Right cardiac atrium (tissue), 5 donors: Measurements from ENCODE around the gene SYTL1. TPM values are rescaled to one million over a fixed set of nuclear protein-coding genes. Genes with fewer than 3 reads are reported as not detected.

Source experiments
- ATAC-seq, 2 donors: fragments of 200-7000 bp; cut with Tn5 transposase; one replicate each; pipeline versions ENCODE4 v1.8.0 to v1.9.1; 2020; ENCODE audit warnings: moderate library complexity in 2 of 2, mild to moderate bottlenecking in 1 of 2
- DNase-seq, 3 donors: peaks; one replicate each; pipeline ENCODE4 v3.0.0-alpha.2; 2020
- H3K27ac ChIP-seq: one replicate; pipeline ENCODE4 v1.5.1; 2013; ENCODE audit warnings: mild to moderate bottlenecking, low read length, control low read depth, moderate library complexity
- H3K27me3 ChIP-seq: one replicate; pipeline ENCODE4 v1.6.1; 2013; ENCODE audit not compliant: control insufficient read depth, insufficient read depth
- H3K4me1 ChIP-seq: one replicate; pipeline ENCODE4 v1.6.1; 2013; ENCODE audit warnings: low read length; ENCODE audit not compliant: control insufficient read depth, insufficient read depth
- H3K4me3 ChIP-seq: one replicate; pipeline ENCODE4 v1.5.1; 2013; ENCODE audit warnings: low read length, control low read depth
- H3K9me3 ChIP-seq: one replicate; pipeline ENCODE4 v1.6.1; 2013; ENCODE audit warnings: low read length; ENCODE audit not compliant: control insufficient read depth
- WGBS: extraction: QIAGEN DNeasy Blood & Tissue Kit; methylation state at CpG from one replicate; pipeline ENCODE4 v1.1.7; 2013; 5-methylcytosine and 5-hydroxymethylcytosine counted together
- intact Hi-C, 4 donors: fragments of 100-400 bp; cut with DNase I; formaldehyde crosslinking; loops; one replicate each; pipeline versions ENCODE4 v1.11.0 to v1.14.0; 2022 to 2023
- polyA plus RNA-seq: library from polyadenylated mRNA; stranded (reverse); fragments of 200-250 nt; gene quantifications from one replicate; pipeline ENCODE4 v1.2.3, GENCODE V29; 2013
- total RNA-seq, 4 donors: library from RNA; stranded (reverse); fragmentation: NEBNext Ultra II Directional; extraction: Animal tissue kit (Norgen Biotek cat#: 25700); gene quantifications; one replicate each; pipeline ENCODE4 v1.2.1, GENCODE V29; 2021
- donor health status: healthy with polysubstance abuse.
- donor health status: DM: no; HTN: yes; CAD: no.
- donor health status: DM: no; HTN: no; CAD: no.
- donor health status: DM: no; HTN: yes; CAD: no; lungs with severe emphysema.
- donor health status: DM: yes; HTN: yes; CAD: no.

The SYTL1 gene
- total and polyA plus RNA-seq, 5 donors, result 0.39 to 2.9 (median 2.1) TPM

DNA sequence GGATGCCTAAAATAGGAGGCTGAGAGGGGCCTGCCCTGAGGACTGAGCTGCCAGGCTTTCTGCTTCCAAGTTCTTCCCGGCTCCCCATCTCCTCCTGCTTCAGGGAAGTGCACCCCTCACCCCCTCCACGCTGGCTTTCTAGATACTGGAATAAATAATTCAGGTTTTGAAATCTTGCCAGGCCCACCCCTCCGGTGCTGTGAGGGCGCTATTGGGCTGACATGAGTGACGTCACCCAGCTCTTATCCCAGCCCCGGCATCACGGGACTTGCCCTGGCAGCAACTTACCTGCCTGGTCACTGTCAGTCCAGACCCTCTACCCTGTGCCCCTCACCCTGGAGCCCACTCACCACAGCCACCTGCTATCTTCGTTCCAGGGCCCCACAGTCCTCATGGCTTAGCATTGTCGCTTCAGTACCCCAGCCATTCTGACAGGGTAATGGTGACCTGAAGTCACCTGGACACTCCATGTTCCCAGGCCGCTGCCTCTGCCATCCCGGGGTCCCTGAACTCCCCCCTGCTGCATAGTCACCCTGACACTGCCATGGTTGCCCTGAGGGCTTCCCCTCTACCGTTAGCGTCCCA lies 49.8 kb downstream of the SYTL1 start:
- WGBS, result 9% methylated on average over 13 of the region's 13 CpGs
- DNase-seq (peak; percentile 72 to 83 (median 82)), ATAC-seq (peak; percentile 59 to 66)
- Histone ChIP-seq H3K27me3 (no peaks in the 10 kb centered on the region), H3K27ac (peak overlapping the region; percentile 77), H3K4me1 (peaks cover 9% of the 10 kb centered on the region), H3K4me3 (no peak overlapping the region), H3K9me3 (no peaks in the 10 kb centered on the region)
- intact Hi-C loops, result loop anchor here in 2 of 4 donors (5.0 to 10.0 kb wide), 3 partner anchors 34 to 273 kb away; no protein-coding TSS in a partner anchor

DNA sequence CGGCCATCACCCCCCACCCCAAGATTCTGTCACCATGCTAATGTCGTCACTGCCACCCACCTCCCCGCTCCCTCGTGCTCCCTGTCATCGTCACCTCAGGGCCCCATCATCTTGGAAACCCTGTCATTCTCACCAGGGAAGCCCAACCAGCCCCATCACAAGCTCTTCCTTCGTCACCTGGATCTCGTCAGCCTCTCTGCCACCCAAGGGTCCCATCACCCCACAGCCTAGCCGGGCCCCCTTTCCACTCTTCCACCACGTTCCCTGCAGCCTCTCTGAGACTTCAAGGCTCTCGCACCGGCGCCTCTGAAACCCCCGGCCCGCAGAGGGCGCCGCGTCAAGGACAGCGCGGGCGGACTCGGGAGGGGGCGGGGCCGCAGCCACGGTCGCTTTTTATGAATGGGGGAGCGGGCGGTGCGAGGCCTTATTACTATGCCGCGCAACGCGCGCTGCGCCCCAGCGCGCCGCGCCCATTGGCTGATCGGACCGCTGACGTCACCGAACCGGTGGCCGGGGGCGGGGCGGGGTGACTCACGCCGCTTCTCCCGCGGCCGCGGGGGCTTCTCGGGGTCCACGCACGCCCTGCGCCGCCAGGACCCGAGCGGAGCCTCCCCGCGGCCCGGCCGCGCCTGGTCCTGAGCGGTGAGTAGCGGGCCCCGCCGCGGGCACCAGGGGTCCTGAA lies 50.4 kb downstream of the SYTL1 start, which contains the start of gene GPR3:
Gene GPR3, plus strand, starts transcription at position 527 of the 682 bp plus-strand sequence. CDS start 1,177 bp downstream, outside the sequence.
- peak within 1 kb of the TSS; percentile 39 for H3K4me3 ChIP-seq
- DNase-seq (peak; percentile 95 to 98 (median 97)), ATAC-seq (peak; percentile 91)
- under 1% methylated on average over 69 of the region's 69 CpGs for WGBS
- H3K4me1 ChIP-seq, result peaks cover 9% of the 10 kb centered on the region
- no peaks in the 10 kb centered on the region for H3K9me3 ChIP-seq
- intact Hi-C loops, result loop anchor here in 2 of 4 donors (5.0 to 10.0 kb wide), 3 partner anchors 35 to 273 kb away; no protein-coding TSS in a partner anchor
- H3K27me3 ChIP-seq, result no peaks in the 10 kb centered on the region
- peak within 1 kb of the TSS; percentile 77 for H3K27ac ChIP-seq

- H3K27ac ChIP-seq, result peak overlapping the region; percentile 1
- intact Hi-C loops, result loop anchor here in 2 of 4 donors (5.0 to 10.0 kb wide), 3 partner anchors 36 to 272 kb away; no protein-coding TSS in a partner anchor
- H3K9me3 ChIP-seq, result no peaks in the 10 kb centered on the region
- WGBS, result 34% methylated on average over 30 of the region's 30 CpGs
- ATAC-seq, result no peak
- peak in 1 of 3 donors; percentile 58 for DNase-seq
- H3K27me3 ChIP-seq, result no peaks in the 10 kb centered on the region
- H3K4me3 ChIP-seq, result peak overlapping the region; percentile 39
- H3K4me1 ChIP-seq, result peaks cover 9% of the 10 kb centered on the region
These were observed 51.2 kb downstream of the SYTL1 start for GRCh38 chr1:27392778-27393635.

DNA sequence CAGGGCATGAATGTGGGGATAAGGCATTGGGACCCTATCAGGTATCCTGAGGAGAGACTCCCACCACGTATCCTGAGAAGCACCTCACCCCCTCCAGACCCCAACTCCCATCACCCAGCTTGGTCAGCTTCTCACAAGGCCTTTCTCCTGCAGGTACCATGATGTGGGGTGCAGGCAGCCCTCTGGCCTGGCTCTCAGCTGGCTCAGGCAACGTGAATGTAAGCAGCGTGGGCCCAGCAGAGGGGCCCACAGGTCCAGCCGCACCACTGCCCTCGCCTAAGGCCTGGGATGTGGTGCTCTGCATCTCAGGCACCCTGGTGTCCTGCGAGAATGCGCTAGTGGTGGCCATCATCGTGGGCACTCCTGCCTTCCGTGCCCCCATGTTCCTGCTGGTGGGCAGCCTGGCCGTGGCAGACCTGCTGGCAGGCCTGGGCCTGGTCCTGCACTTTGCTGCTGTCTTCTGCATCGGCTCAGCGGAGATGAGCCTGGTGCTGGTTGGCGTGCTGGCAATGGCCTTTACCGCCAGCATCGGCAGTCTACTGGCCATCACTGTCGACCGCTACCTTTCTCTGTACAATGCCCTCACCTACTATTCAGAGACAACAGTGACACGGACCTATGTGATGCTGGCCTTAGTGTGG lies 51.9 kb downstream of the SYTL1 start:
- Histone ChIP-seq H3K4me3 (no peak overlapping the region), H3K9me3 (no peaks in the 10 kb centered on the region), H3K27me3 (no peaks in the 10 kb centered on the region), H3K27ac (no peak overlapping the region), H3K4me1 (peaks cover 9% of the 10 kb centered on the region)
- intact Hi-C loops, result loop anchor here (2.0 to 10.0 kb wide), 5 partner anchors 36 to 271 kb away; no protein-coding TSS in a partner anchor
- 95% methylated on average over 18 of the region's 18 CpGs for WGBS
- DNase-seq, result peak in 1 of 3 donors; percentile 52
- no peak for ATAC-seq

DNA sequence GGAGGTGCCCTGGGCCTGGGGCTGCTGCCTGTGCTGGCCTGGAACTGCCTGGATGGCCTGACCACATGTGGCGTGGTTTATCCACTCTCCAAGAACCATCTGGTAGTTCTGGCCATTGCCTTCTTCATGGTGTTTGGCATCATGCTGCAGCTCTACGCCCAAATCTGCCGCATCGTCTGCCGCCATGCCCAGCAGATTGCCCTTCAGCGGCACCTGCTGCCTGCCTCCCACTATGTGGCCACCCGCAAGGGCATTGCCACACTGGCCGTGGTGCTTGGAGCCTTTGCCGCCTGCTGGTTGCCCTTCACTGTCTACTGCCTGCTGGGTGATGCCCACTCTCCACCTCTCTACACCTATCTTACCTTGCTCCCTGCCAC lies 52.4 kb downstream of the SYTL1 start:
- H3K27ac ChIP-seq, result no peak overlapping the region
- ATAC-seq, result no peak

DNA sequence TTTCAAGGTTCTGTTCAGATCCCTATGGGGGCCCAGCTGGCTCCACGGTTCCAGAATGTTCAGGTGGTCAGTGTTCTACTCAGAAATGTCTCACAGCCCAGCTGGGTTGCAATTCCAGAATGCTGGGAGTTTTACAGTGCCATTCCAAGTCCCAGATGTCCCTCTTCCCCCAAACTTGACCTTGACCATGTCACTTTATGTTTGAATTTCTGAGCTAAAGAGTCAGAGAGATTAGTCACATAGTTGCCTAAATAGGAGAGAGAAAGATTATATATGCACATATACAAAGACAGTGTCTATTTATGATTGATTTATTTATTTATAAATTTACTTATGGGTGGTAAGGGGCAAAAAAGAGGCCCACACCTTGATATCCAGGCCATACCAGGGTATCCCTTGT lies 53.1 kb downstream of the SYTL1 start:
- no peak for DNase-seq
- 84% methylated on average over 1 of the region's 1 CpG for WGBS
- Histone ChIP-seq H3K9me3 (no peaks in the 10 kb centered on the region), H3K4me3 (no peak overlapping the region), H3K4me1 (peaks cover 17% of the 10 kb centered on the region), H3K27ac (no peak overlapping the region), H3K27me3 (no peaks in the 10 kb centered on the region)
- intact Hi-C loops, result loop anchor here (2.0 to 10.0 kb wide), 5 partner anchors 38 to 270 kb away; no protein-coding TSS in a partner anchor
- ATAC-seq, result no peak

More for the DNA sequence above, 52.4 kb downstream of the SYTL1 start:
- DNase-seq, result no peak
- WGBS, result 97% methylated on average over 9 of the region's 9 CpGs
- no peaks in the 10 kb centered on the region for H3K27me3 ChIP-seq
- intact Hi-C loops, result loop anchor here (2.0 to 10.0 kb wide), 5 partner anchors 37 to 271 kb away; no protein-coding TSS in a partner anchor
- H3K4me1 ChIP-seq, result peaks cover 12% of the 10 kb centered on the region
- H3K9me3 ChIP-seq, result no peaks in the 10 kb centered on the region
- H3K4me3 ChIP-seq, result no peak overlapping the region

GRCh38 chr1:27395441-27396195 lies 53.8 kb downstream of the SYTL1 start:
- intact Hi-C loops, result loop anchor here in 3 of 4 donors (2.0 to 10.0 kb wide), 3 partner anchors 95 to 269 kb away; no protein-coding TSS in a partner anchor
- 8% methylated on average over 10 of the region's 10 CpGs for WGBS
- Histone ChIP-seq H3K9me3 (no peaks in the 10 kb centered on the region), H3K27ac (peak overlapping the region; percentile 6), H3K4me1 (peaks cover 18% of the 10 kb centered on the region), H3K4me3 (no peak overlapping the region), H3K27me3 (no peaks in the 10 kb centered on the region)
- peak; percentile 8 to 12 for ATAC-seq
- peak; percentile 64 to 91 (median 87) for DNase-seq

DNA sequence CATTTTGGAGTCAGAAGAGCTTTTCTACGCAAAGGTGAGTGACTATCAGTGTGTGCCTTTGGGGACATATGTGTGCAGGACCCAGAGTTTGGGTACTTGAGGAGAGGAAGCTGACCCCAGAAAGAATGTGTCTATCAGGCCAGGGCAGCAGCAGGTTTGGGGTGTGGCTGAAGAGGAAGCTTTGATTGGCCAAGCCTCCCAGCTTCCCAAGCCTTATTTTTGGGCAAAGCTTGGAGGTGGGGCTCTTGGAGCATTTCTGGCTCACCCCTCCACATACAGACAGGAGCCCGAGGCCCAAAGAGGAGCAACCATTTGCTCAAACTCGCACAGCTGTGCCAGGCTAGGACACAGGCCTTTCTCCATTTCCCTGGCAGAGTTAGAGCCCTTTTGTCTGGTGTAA lies 55.3 kb downstream of the SYTL1 start:
- peak in 1 of 3 donors; percentile 61 for DNase-seq
- H3K4me1 ChIP-seq, result peaks cover 11% of the 10 kb centered on the region
- H3K9me3 ChIP-seq, result no peaks in the 10 kb centered on the region
- no peaks in the 10 kb centered on the region for H3K27me3 ChIP-seq
- H3K27ac ChIP-seq, result no peak overlapping the region
- H3K4me3 ChIP-seq, result no peak overlapping the region
- intact Hi-C loops, result loop anchor here in 1 of 4 donors (10.0 kb wide), 1 partner anchor 268 kb away; no protein-coding TSS in a partner anchor
- ATAC-seq, result no peak
- 63% methylated on average over 3 of the region's 3 CpGs for WGBS

DNA sequence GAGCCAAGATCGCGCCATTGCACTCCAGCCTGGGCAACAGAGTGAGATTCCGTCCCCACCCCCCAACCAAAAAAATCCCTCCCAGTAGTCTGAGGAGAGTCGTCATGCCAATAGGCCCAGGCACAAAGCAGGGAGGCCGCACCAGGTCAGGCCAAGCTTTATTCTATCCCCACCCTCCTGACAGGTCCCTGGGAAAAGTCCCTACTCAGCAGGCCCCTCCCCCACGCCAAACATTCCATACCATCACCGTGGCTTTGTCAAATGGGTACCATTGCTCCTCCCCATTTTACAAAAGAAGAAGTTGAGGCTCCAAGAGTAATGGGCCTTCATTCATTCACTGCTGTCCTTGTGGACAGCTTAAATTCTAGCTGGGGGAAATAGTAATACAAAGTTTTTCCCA lies 55.9 kb downstream of the SYTL1 start:
- H3K4me1 ChIP-seq, result peaks cover 15% of the 10 kb centered on the region
- H3K4me3 ChIP-seq, result no peak overlapping the region
- no peaks in the 10 kb centered on the region for H3K27me3 ChIP-seq
- 76% methylated on average over 7 of the region's 7 CpGs for WGBS
- no peak for ATAC-seq
- H3K9me3 ChIP-seq, result no peaks in the 10 kb centered on the region
- DNase-seq, result no peak
- H3K27ac ChIP-seq, result no peak overlapping the region
- intact Hi-C loops, result loop anchor here in 1 of 4 donors (10.0 kb wide), 1 partner anchor 267 kb away; no protein-coding TSS in a partner anchor
